HG03108 (cell line): ENCODE results near the gene B3GALT4.
A peak's percentile ranks its signal among the peaks of the same experiment; 100 is the strongest.

ENCODE experiments used
- ATAC-seq: cut with Tn5 transposase; IDR thresholded peaks from one replicate; pipeline ENCODE4 v1.9.1; 2021; ENCODE audit warnings: moderate library complexity; ENCODE audit not compliant: unreplicated experiment

The B3GALT4 gene

GRCh38 chr6:33313709-33314514, 37.0 kb downstream of the B3GALT4 start, which contains the start of gene TAPBP:
TAPBP (minus strand) TSS chr6:33314078; CDS start chr6:33314041, 37 bp downstream.
- ATAC-seq, result peak; percentile 35

- no peak for ATAC-seq
These were observed 37.6 kb downstream of the B3GALT4 start for GRCh38 chr6:33314515-33314942.

GRCh38 chr6:33314943-33315792, 38.2 kb downstream of the B3GALT4 start:
- no peak for ATAC-seq

GRCh38 chr6:33315793-33316602, 39.1 kb downstream of the B3GALT4 start:
- no peak for ATAC-seq

DNA sequence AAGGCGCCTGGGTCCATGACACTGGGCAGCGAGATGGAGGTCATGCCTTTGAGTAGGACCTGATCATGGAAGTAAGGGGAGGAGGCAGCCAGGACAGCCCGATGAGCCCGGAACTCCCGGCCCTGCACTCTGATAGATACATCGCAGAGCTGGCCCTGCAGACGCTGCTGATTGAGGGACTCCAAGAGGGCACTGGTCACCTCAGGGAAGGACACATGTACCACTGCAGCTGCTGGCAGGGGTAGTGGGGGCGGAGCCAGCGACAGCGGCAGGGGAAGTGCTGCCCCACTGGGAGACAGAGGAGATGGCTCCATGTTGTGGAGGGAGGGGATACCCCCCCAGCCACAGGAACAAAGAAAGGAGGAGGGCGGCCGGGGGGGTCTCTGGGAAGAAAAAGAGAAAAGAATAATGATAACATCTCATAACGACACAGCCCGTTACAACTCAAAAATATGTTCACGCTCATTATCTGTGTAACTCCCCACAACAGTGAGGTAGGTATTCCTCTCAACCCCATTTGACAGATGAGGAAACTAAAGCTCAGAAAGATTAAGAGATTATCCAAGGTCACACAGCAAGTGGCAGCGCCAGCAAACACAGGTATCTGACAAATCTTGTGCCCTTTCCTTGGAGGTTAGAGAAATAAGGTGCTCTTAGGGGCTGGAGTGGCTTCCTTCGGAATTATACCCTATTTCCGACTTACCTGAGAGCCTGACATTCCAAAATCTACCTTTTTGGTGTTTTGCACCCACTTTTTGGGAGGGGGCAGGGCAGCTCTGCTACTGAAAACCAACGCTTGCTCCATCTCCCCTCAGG, 39.9 kb downstream of the B3GALT4 start:
- no peak for ATAC-seq

- ATAC-seq, result no peak
These were observed 40.4 kb downstream of the B3GALT4 start for GRCh38 chr6:33317419-33317668.

- ATAC-seq, result peak; percentile 38
These were observed 40.9 kb downstream of the B3GALT4 start, which contains the start of gene ZBTB22 for GRCh38 chr6:33317669-33318425. ZBTB22 (minus strand) TSS chr6:33317744; CDS start chr6:33316916, 828 bp downstream.

GRCh38 chr6:33318426-33319073, 41.6 kb downstream of the B3GALT4 start:
- no peak for ATAC-seq

DNA sequence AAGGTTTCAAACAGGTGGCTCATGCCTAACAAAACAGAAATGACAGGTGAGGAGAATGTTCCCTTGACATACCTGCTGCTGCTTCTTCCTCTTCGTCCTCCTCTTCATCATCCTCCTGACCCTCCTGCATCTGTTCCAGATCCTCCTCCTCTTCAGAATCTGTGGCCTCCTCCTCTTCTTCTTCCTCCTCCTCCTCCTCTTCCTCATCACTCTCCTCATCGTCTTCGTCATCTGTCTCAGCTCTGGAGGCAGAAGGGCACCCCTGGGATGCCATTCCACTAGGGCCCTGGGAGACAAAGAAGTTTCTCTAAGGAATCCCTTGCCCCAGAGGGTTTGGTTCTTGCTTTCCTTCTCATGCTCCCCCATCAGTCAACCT, 43.0 kb downstream of the B3GALT4 start:
- ATAC-seq, result no peak

- no peak for ATAC-seq
These were observed 43.6 kb downstream of the B3GALT4 start for GRCh38 chr6:33320315-33321181.

DNA sequence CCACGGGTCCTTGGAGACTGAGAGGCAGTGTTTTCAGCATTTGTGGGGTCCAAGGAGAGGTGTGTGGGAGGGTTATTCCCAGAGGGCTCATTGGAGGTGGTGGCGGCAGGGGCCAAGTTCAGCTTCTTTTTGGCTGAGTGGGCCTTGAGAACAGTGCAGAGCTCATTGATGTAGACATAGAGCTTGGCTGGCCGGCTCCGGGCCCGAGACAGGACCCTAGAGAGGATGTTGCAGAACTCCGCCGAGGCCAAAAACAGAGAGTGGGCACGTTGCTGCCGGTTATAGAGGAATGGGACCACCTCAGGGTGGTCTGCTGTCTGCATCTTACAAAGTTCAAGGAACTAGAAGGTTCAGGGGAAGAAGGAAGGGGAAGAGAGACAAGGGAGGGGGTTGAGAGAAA, 44.3 kb downstream of the B3GALT4 start:
- no peak for ATAC-seq

- ATAC-seq, result no peak
These were observed 46.7 kb downstream of the B3GALT4 start for GRCh38 chr6:33323623-33323948.

- ATAC-seq, result no peak
These were observed 47.2 kb downstream of the B3GALT4 start for GRCh38 chr6:33324125-33324524.
